IgD-negative memory B cell (primary cell): Measurements from ENCODE around the gene LOXL1. TPM values are rescaled to one million over a fixed set of nuclear protein-coding genes. Genes with fewer than 3 reads are reported as not detected.
"Not testable (repeated sequence)": the region's sequence is repeated elsewhere in the genome, so short reads cannot be mapped to it uniquely, and the experiment has no call there.

ENCODE experiments used
- H3K27ac Mint-ChIP-seq, 3 donors: one replicate each; pipeline ENCODE4 v1.8.0; 2020 to 2022; ENCODE audit warnings: mild to moderate bottlenecking in 3 of 3, mixed read lengths in 3 of 3, moderate library complexity in 1 of 3
- H3K27me3 Mint-ChIP-seq: one replicate; pipeline ENCODE4 v1.8.0; 2021; ENCODE audit warnings: mixed read lengths
- H3K36me3 Mint-ChIP-seq: one replicate; pipeline ENCODE4 v1.8.0; 2020; ENCODE audit warnings: mild to moderate bottlenecking, mixed read lengths
- H3K4me1 Mint-ChIP-seq, 3 donors: one replicate each; pipeline ENCODE4 v1.8.0; 2020 to 2022; ENCODE audit warnings: mixed read lengths in 3 of 3, mild to moderate bottlenecking in 1 of 3
- H3K4me3 Mint-ChIP-seq, 4 donors: one replicate each; pipeline ENCODE4 v1.8.0; 2020 to 2022; ENCODE audit warnings: mild to moderate bottlenecking in 4 of 4, mixed read lengths in 4 of 4, moderate library complexity in 3 of 4
- H3K9me3 Mint-ChIP-seq, 3 donors: one replicate each; pipeline ENCODE4 v1.8.0; 2020 to 2021; ENCODE audit warnings: mixed read lengths in 3 of 3, mild to moderate bottlenecking in 1 of 3
- polyA plus RNA-seq: library from polyadenylated mRNA; unstranded; fragments of 300-500 nt; fragmentation: Illumina TruSeq; gene quantifications from one replicate; pipeline ENCODE4 v1.2.3, GENCODE V29; 2021

Gene LOXL1
- polyA plus RNA-seq, 1 donor from 2014 or later: 0.55 TPM

DNA sequence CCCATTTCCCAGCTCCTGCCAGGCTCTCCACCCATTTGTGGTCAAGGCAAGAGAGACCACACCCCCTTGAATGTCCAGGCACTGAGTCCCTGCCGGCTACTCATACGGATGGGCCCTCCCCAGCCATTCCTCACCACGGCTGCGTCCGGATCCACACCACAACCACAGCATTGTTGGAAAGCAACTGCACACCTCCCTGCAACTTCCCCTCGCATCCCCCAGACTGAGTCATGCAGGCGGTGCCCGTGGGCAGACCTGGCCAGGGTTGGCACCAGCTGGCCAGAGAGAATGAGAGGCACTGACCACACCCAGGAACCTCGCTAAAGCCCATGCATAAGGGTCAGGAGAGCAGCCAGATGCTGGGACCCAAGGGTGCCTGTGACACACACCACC, 30.5 kb downstream of the LOXL1 start:
- Mint-ChIP-seq H3K36me3 (no peaks in the 10 kb centered on the region), H3K9me3 (no peaks in the 10 kb centered on the region), H3K27ac (no peak overlapping the region), H3K4me3 (no peak overlapping the region), H3K27me3 (no peaks in the 10 kb centered on the region), H3K4me1 (peaks cover 0 to 10% (median 9%) of the 10 kb centered on the region in 3 donors)

DNA sequence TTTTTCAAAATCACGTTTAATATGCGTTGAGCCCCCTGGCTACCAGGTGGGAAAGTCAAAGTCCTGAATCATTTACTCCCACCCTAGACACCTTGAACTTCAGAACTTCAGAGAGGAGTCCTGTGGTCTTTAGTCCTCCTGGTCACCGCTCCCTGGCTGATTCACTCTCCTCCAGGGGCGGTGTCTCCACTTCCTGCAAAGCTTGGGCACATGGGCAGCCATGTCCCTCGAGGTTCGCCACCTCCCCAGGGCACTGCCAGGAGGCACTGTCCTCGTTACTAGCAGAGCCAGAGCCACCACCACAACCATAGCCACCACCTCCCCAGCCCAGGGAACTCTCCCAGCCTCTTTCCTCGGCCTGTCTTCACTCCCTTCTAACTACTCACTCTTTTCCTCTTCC, 31.0 kb downstream of the LOXL1 start:
- Mint-ChIP-seq H3K4me1 (peaks cover 0 to 10% (median 9%) of the 10 kb centered on the region in 3 donors), H3K9me3 (no peaks in the 10 kb centered on the region), H3K27ac (no peak overlapping the region), H3K27me3 (no peaks in the 10 kb centered on the region), H3K4me3 (no peak overlapping the region), H3K36me3 (no peaks in the 10 kb centered on the region)

DNA sequence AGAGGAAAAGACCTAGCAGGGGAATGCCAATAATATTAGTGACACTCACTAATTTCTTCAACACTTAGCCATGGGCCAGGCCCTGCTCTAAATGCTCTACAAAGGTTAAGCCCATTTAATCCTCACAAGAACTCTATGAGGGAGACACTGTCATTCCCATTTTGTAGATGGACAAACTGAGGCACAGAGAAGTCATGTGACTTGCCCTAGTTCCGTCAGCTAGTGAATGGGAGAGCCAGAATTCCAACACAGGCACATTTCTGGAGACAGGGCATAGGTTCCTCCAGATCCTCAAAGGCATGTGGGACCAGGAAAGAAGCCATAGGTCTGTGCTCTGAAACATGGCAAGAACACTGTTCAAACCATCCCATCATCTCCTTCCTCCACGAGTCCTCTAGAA, 31.5 kb downstream of the LOXL1 start:
- H3K9me3 Mint-ChIP-seq: no peaks in the 10 kb centered on the region
- H3K27ac Mint-ChIP-seq: no peak overlapping the region
- H3K36me3 Mint-ChIP-seq: no peaks in the 10 kb centered on the region
- H3K4me3 Mint-ChIP-seq: no peak overlapping the region
- peaks cover 0 to 10% (median 9%) of the 10 kb centered on the region in 3 donors for H3K4me1 Mint-ChIP-seq
- peaks cover 2% of the 10 kb centered on the region for H3K27me3 Mint-ChIP-seq

DNA sequence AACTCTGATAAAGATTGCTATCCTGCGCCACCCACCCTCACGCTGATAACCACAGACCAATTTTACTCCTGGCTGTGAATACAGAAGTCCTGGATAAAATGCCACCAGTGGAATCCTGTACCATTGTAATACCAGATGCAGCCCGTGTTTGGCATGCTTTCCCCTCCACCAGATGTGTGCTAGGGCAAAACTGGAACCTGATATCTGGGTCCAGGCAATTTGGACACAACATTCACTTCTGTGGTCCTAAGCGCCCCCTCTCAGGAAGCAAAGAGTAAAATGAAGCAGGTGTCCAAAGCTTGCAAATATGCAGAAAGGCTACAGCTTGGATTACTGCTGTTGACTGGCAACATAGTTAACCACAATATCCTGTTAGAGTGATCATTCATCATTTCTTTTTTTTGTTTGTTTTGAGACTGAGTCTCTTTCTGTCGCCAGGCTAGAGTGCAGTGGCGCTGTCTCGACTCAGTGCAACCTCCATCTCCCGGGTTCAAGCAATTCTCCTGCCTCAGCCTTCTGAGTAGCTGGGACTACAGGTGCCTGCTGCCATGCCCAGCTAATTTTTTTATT, 32.8 kb downstream of the LOXL1 start:
- no peaks in the 10 kb centered on the region for H3K9me3 Mint-ChIP-seq

DNA sequence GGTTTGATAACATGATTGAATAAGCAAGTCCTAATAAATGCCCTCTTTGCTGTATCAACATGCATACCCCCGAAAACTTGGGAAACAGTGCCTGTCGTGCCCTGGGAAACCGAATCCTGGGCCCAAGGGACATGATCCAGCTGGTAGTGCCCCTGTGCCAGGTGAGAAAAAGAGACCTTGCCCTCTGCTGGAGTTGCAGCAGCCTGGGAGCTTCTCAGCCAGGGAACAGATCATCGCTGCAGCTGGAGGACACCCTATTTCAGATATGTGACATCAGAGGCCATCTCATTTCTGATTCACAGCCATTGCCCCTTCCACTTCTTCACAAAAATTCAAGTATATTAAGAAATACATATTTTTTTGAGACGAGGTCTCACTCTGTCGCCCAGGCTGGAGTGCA, 33.5 kb downstream of the LOXL1 start:
- Mint-ChIP-seq H3K27me3 (peaks cover 2% of the 10 kb centered on the region), H3K9me3 (no peaks in the 10 kb centered on the region), H3K36me3 (no peaks in the 10 kb centered on the region), H3K4me1 (peaks cover 0 to 11% (median 11%) of the 10 kb centered on the region in 3 donors), H3K27ac (no peak overlapping the region), H3K4me3 (no peak overlapping the region)

More for the DNA sequence above, 32.8 kb downstream of the LOXL1 start:
- Mint-ChIP-seq H3K4me1 (peaks cover 0 to 10% (median 9%) of the 10 kb centered on the region in 3 donors), H3K36me3 (no peaks in the 10 kb centered on the region), H3K27ac (peak overlapping the region in 1 of 3 donors; percentile 8), H3K4me3 (peak overlapping the region in 2 of 4 donors; percentile 47 to 56), H3K27me3 (peaks cover 2% of the 10 kb centered on the region)

DNA sequence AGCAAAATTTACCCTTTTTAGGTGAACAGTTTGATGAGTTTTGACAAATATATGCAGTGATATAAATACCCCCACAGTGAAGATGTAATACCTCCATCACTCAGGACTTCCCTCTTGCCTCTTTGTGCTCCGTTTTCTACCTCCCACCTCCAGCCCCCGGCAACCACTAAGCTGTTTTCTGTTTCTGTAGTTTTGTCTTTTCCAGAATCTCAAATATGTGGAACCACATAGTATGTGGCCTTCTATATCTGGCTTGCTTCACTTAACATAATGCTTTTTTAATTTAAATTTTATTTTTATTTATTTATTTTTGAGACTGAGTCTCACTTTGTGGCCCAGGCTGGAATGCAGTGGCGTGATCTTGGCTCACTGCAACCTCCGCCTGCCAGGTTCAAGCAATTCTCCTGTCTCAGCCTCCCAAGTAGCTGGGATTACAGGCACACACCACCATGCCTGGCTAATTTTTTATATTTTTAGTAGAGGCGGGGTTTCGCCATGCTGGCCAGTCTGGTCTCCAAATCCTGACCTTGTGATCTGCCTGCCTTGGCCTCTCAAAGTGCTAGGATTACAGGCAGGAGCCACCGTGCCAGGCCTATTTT, 34.3 kb downstream of the LOXL1 start:
- not testable (repeated sequence) for H3K4me3 Mint-ChIP-seq, H3K27ac Mint-ChIP-seq, H3K36me3 Mint-ChIP-seq, H3K9me3 Mint-ChIP-seq, H3K27me3 Mint-ChIP-seq
- peaks cover under 1 to 19% (median 11%) of the 10 kb centered on the region in 3 donors for H3K4me1 Mint-ChIP-seq

DNA sequence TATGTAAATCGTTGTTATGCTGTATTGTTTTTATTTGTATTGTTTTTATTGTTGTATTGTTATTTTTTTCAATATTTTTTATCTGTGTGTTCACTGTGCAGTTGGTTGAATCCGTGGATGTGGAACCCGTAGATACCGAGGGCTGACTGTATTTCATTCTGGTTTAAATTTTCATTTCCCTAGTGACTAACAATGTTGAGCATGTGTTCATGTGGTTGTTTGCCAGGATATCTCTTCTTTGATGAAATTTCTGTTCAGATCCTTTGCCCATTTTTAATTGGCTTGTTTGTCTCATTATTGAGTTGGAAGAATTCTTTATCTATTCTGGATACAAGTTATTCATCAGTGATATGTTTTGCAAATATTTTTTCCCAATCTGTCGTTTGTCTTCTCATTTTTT, 36.2 kb downstream of the LOXL1 start:
- H3K4me1 Mint-ChIP-seq: peaks cover 12 to 30% (median 18%) of the 10 kb centered on the region in 3 donors
- H3K36me3 Mint-ChIP-seq: no peaks in the 10 kb centered on the region
- H3K4me3 Mint-ChIP-seq: no peak overlapping the region
- H3K27ac Mint-ChIP-seq: no peak overlapping the region
- peaks cover 6% of the 10 kb centered on the region for H3K27me3 Mint-ChIP-seq
- H3K9me3 Mint-ChIP-seq: no peaks in the 10 kb centered on the region

DNA sequence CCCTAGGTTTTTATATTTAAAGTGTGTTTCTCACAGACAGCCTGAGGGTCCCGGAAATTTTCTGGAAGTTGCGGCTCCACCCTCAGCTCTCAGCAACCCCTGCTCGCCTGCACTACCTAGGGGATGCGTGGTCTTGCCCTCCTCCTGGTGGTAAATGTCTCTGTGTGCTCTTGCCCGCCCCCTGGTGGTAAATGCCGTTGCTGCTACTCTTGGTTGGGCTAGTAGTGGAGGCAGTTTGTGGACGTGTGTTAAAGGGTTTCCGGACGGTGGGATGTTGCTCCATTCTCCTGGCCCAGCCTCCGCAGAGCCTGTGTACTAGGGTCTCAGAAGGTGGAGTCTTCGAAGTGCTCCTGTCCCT, 38.5 kb downstream of the LOXL1 start:
- Mint-ChIP-seq H3K27me3 (peaks cover 9% of the 10 kb centered on the region), H3K9me3 (no peaks in the 10 kb centered on the region), H3K4me1 (peaks cover 9 to 21% (median 12%) of the 10 kb centered on the region in 3 donors), H3K4me3 (peak overlapping the region; percentile 24 to 92 (median 82)), H3K27ac (peak overlapping the region in 1 of 3 donors; percentile 12), H3K36me3 (no peaks in the 10 kb centered on the region)

DNA sequence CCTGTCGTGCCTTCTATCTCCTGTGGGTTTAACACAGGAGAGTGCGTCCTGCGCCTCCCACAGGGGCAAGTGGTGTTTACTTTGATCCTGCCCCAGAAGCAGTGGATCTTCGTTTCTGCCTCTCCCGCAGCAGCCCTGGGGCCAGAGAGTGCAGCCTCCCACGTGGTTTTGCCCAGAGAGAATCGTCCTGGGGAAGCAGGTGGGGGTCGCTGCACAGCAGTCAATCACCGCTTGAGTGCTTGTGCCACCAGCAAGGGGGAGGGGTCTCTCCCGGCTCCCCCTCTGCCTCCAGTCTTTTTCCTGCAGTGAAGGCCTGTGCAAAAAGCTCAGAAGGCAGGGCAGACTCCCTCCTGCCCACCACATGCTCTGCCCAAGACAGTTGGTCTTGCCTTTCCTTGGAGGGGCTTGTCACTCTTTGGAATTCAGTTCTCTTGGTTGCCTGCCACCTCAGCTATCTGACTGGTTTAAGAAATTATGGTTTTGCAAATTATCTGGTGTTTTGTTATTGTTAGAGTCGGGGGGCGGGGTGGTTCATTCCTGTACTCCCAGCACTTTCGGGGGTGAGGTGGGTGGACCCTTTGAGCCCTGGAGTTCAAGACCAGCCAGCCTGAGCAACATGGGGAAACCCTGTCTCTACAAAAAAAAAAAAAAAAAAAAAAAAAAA, 39.0 kb downstream of the LOXL1 start:
- Mint-ChIP-seq H3K27me3 (peaks cover 9% of the 10 kb centered on the region), H3K4me1 (peaks cover 9 to 20% (median 12%) of the 10 kb centered on the region in 3 donors), H3K36me3 (no peaks in the 10 kb centered on the region), H3K4me3 (peak overlapping the region; percentile 24 to 92 (median 82)), H3K27ac (peak overlapping the region in 2 of 3 donors; percentile 26 to 59), H3K9me3 (no peaks in the 10 kb centered on the region)

DNA sequence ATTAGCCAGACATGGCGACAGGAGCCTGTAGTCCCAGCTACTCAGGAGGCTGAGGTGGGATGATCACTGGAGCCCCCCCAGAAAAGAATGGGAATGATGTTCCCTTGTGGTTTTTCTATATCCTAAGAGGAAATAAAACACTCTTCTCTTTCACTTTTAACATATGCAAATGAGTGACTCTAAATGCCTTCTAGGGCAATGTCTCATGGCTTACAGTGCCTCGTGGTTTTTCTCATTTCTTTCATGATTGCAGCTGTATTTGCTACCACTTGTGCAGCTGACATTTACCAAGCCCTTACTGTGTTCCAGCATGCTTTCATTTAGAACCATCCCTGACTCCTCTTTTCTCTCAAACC, 39.5 kb downstream of the LOXL1 start:
- no peaks in the 10 kb centered on the region for H3K36me3 Mint-ChIP-seq
- H3K27me3 Mint-ChIP-seq: peaks cover 9% of the 10 kb centered on the region
- H3K4me3 Mint-ChIP-seq: peak overlapping the region; percentile 23 to 92 (median 82)
- peaks cover 9 to 20% (median 12%) of the 10 kb centered on the region in 3 donors for H3K4me1 Mint-ChIP-seq
- peak overlapping the region in 1 of 3 donors; percentile 26 for H3K27ac Mint-ChIP-seq
- no peaks in the 10 kb centered on the region for H3K9me3 Mint-ChIP-seq

DNA sequence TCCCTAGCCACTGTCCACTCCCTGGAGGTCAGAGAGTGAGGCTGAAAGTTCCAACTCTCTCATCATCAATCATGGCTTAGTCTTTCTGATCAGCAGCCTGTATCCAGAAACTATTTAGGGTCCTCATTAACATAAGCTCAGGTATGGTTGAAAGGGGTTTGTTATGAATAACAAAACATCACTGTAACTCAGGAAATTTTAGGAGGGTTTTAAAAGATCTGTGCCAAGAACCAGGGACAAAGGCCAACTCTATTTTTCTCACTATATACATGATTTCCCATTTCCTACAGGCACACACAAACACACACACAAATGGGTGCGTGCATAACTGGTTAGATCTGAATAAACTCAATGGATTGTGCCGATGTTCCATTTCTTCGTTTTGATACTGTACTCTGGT, 42.2 kb downstream of the LOXL1 start:
- Mint-ChIP-seq H3K36me3 (no peaks in the 10 kb centered on the region), H3K4me1 (peaks cover 14 to 24% (median 17%) of the 10 kb centered on the region in 3 donors), H3K27me3 (peaks cover 10% of the 10 kb centered on the region), H3K4me3 (no peak overlapping the region), H3K9me3 (no peaks in the 10 kb centered on the region), H3K27ac (no peak overlapping the region)

DNA sequence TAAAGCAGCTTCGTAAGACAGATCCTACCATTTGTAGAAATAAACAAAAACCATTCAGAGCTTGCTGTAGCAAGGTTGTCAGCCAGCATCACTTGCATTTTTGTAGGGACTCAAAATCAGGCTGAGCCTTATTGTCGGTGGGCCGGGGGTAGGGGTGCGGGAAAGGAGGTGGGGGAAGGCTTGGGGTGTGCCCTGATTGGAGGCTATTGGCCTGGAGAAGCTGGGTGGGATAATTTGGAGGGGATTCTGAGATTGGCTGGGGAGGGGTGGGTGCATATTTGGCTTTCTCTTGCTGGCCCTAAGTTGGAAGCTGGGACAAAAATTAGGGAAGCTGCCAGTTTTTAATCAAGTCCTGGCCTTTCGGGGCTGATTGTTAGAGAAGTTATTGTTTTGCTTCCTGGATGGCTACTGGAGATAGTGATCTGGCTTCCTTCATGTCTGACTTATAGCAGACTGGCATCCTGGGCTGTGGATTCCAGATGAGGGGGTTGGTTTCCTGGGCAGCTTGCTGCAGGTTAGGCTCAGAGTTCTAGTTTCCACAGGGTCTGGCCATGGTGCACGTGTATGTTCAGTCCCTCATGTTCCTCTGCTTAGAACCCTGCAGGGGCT, 43.0 kb downstream of the LOXL1 start:
- Mint-ChIP-seq H3K4me3 (no peak overlapping the region), H3K4me1 (peaks cover 14 to 26% (median 17%) of the 10 kb centered on the region in 3 donors), H3K9me3 (no peaks in the 10 kb centered on the region), H3K36me3 (no peaks in the 10 kb centered on the region), H3K27me3 (peaks cover 10% of the 10 kb centered on the region), H3K27ac (no peak overlapping the region)

DNA sequence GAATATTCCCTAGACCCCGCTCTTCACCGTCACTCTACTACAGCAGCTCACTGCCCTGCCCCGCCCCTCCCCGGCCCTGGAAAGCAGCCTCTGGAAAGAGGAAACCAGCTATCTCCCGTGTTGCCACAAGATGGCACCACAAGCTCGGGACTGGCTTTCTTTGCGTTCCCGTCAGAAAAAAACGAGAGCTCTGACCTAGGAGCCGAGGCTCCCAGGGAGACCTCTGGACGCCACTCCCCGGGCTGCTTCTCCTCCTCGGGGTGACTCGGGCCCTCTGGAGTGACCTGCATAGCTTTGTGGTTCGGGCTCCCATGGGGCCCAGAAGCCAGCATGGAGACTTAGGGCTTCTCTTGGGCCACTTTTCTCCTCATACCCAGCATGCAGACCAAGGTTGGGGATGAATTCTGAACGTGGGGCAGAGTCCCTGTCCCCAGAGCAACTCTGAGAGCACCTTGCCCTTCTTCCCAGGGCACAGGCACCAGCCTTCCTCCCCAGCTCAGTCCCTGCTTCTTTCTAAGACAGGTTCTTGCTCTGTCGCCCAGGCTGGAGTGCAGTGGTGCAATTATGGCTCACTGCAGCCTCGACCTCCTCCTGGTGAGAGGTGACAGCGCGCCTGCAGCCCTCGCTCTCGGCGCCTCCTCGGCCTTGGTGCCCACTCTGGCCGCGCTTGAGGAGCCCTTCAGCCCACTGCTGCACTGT, 46.9 kb downstream of the LOXL1 start:
- Mint-ChIP-seq H3K9me3 (no peaks in the 10 kb centered on the region), H3K4me1 (peaks cover 9 to 13% (median 10%) of the 10 kb centered on the region in 3 donors), H3K36me3 (no peaks in the 10 kb centered on the region), H3K27me3 (peaks cover 18% of the 10 kb centered on the region), H3K27ac (peak overlapping the region in 1 of 3 donors; percentile 43), H3K4me3 (peak overlapping the region in 2 of 4 donors; percentile 78 to 82)

DNA sequence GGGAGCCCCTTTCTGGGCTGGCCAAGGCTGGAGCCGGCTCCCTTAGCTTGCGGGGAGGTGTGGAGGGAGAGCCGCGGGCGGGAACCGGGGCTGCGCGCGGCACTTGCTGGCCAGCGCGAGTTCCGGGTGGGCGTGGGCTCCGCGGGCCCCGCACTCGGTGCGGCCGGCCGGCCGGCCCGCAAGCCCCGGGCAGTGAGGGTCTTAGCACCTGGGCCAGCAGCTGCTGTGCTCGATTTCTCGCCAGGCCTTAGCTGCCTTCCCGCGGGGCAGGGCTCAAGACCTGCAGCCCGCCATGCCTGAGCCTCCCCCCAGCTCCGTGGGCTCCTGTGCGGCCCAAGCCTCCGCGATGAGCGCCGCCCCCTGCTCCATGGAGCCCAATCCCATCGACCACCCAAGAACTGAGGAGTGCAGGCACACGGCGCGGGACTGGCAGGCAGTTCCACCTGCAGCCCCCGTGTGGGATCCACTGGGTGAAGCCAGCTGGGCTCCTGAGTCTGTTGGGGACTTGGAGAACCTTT, 47.5 kb downstream of the LOXL1 start:
- H3K27me3 Mint-ChIP-seq: peaks cover 18% of the 10 kb centered on the region
- not testable (repeated sequence) for H3K9me3 Mint-ChIP-seq, H3K36me3 Mint-ChIP-seq
- H3K4me3 Mint-ChIP-seq: peak overlapping the region in 1 of 4 donors; percentile 9
- H3K4me1 Mint-ChIP-seq: peaks cover 9 to 13% (median 10%) of the 10 kb centered on the region in 3 donors
- peak overlapping the region in 1 of 3 donors; percentile 67 for H3K27ac Mint-ChIP-seq
